Keratinocyte (primary cell): Measurements from ENCODE around the gene ZFYVE19.

Experiments
- CTCF ChIP-seq, 3 experiments: IDR thresholded peaks in 1 of 3; conservative IDR thresholded peaks in 1 of 3; optimal IDR thresholded peaks in 1 of 3; 2 replicates in 2 of 3; 3 replicates in 1 of 3; pipeline versions ENCODE3 to v1.5.1; 2011; ENCODE audit warnings: low read length in 3 of 3, mild to moderate bottlenecking in 3 of 3, moderate library complexity in 2 of 3, control low read depth in 1 of 3, inconsistent platforms in 1 of 3; ENCODE audit not compliant: insufficient read depth in 2 of 3; ENCODE audit errors: extremely low read depth in 1 of 3
- EZH2 ChIP-seq: IDR thresholded peaks from one replicate; pipeline ENCODE4 v1.6.1; 2012; ENCODE audit warnings: inconsistent platforms, mild to moderate bottlenecking, low read length, moderate library complexity

DNA sequence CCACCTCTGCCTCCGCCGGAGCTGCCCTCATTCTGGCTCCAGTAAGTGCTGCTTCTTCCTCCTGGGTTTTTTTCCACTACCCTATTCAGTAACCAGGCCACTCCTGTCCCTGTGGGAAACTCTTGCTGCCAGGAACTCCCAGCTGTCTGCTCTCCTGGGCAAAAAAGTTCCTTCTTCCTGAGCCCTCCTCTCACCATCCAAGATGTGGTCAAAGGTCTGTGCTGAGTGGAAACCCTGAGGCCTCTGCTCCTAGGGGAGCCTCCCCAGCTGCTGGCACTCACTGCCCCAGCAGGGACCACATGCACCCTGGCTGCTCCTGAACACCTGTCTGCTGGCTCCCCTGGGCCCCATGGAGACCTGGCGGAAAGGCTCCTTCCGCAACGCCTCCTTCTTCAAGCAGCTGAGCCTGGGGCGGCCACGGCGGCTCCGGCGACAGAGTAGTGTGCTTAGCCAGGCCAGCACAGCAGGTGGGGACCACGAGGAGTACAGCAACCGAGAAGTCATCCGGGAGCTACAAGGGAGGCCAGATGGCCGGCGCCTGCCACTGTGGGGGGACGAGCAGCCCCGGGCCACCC, 36.7 kb upstream of the ZFYVE19 start:
- TF ChIP-seq EZH2 (no peak), CTCF (optimal IDR thresholded peaks at IDR 0.05 in 1 of 3, IDR thresholded peaks at IDR 0.05 in 1 of 3, conservative IDR thresholded peaks at IDR 0.05 in 1 of 3; ENCODE audit: extremely low read depth in 1 of 3, insufficient read depth in 2 of 3, low read length in 3 of 3) (no peak)
